NCI-H1417 treated with DMSO at 0.1 percent for 48 hours (cell line): Measurements from ENCODE around the gene AHDC1.
"Not testable (repeated sequence)": the region's sequence is repeated elsewhere in the genome, so short reads cannot be mapped to it uniquely, and the experiment has no call there.

Experiments used
- DNase-seq: peaks from one replicate; lab custom pipeline; 2025; lab: John Stamatoyannopoulos, UW

The AHDC1 gene

DNA sequence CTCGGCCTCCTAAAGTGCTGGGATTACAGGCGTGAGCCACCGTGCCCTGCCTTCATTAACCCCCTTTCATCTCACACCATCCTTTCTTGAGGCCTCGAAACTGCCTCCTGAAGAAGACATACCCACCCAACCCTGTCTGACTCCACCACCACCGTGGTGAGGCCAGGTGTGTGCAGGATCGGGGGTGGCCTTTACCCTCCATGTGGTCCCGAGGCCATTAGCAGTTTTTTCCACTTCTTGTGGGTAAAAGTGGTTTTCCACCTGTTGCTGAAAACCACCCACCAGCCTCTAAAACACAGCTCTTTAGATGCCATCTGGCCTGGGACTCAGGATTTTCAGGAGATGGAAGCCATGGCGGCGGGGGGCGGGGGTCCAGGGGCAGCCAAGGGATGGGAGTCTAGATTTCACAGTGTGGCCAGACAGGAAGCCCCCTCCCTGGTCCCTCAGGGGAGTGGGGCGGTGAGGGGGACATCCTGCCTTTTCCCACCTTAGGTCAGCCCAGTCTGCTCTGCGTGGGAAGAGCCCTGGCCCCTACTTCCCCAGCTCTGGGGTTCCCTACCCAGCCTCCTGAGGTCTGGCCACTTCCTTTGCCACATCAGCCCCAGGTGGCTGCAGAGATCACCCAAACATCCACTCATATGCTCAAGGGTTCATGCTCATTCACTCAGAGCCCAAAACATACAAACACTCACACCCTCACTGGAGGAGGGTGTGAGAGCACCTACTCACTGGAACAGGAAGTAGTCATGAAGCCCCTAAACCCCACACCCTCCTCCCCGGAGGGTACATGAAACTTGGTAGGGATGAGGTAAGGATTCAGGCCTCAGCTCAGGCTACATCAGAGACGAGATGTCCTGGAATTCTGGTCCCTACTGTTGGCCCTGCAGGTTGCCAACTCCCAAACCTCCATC lies 28.7 kb upstream of the AHDC1 start:
- no peak for DNase-seq

DNA sequence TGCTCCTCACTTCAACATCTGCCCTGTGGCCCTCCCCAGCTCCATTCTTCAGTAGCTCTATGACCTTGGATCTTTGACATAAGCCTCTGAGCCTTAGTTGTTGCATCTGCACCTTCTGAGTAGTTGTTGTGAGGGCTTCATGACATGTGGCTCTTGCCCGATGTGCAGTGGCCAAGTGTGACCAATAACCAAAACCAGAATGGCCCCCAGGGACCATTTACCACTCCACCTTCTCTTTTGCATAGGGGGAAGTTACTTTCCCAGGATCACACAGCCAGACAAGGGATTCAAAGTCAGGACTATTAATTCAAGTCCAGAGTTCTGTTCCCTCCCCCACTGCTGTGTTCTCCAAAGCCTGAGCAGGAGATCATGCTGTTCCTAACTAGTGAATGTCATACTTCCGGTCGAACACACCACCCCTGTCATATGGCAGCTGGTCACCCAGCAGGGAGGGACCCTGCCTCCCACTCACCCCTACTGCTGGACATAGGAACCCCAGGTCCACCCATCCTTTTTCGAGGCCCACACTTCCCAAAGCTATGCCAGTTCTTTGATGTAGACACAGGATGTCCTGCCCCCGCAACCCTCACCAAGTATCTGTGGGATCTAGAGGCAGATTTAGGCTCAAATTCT lies 27.0 kb upstream of the AHDC1 start:
- no peak for DNase-seq

DNA sequence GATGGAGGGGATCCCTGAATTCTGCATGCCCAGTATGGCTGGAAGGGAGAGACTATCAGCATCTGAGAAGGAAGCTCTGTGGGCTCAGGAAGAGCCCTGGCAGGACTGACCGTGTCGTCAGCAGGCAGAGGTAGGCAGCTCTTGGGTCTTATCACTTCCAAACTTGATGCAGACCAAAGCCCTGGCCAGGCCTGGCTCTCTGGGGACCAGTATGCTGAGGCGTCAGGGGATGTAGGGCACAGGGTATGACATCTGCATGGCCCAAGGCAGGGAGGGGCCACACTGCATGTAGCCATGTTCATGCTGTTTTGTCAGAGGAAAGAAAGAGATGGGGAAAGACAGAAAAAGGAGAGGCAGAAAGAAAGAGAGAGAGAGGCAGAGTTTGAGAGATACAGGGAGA lies 24.8 kb upstream of the AHDC1 start:
- DNase-seq, result no peak

DNA sequence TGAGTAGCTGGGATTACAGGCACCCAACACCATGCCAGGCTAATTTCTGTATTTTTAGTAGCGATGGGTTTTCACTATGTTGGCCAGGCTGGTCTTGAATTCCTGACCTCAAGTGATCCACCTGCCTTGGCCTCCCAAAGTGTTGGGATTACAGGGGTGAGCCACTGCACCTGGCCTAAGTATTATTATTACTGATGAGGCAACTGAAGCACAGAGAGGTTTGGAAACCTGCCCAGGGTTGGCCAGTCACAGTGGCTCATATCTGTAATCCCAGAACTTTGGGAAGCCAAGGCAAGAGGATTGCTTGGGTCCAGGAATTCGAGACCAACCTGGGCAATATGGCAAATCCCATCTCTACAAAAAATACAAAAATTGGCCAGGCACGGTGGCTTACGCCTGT lies 23.8 kb upstream of the AHDC1 start:
- not testable (repeated sequence) for DNase-seq

DNA sequence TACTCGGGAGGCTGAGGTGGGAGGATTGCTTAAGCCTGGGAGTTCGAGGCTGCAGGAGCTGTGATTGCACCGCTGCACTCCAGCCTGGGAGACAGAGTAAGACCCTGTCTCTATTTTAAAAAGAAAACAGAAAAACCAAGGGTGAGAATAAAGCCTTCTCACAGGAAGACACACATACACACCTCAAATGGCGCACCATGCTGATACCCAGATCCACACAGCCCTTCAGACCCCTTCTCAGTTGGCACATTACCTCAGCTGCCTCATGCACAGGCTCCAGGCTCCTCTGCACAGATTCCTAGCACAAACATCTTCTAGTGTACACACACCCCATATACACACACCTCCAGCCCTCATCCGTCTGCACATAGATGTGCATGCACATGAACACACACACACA lies 23.1 kb upstream of the AHDC1 start:
- DNase-seq, result no peak

DNA sequence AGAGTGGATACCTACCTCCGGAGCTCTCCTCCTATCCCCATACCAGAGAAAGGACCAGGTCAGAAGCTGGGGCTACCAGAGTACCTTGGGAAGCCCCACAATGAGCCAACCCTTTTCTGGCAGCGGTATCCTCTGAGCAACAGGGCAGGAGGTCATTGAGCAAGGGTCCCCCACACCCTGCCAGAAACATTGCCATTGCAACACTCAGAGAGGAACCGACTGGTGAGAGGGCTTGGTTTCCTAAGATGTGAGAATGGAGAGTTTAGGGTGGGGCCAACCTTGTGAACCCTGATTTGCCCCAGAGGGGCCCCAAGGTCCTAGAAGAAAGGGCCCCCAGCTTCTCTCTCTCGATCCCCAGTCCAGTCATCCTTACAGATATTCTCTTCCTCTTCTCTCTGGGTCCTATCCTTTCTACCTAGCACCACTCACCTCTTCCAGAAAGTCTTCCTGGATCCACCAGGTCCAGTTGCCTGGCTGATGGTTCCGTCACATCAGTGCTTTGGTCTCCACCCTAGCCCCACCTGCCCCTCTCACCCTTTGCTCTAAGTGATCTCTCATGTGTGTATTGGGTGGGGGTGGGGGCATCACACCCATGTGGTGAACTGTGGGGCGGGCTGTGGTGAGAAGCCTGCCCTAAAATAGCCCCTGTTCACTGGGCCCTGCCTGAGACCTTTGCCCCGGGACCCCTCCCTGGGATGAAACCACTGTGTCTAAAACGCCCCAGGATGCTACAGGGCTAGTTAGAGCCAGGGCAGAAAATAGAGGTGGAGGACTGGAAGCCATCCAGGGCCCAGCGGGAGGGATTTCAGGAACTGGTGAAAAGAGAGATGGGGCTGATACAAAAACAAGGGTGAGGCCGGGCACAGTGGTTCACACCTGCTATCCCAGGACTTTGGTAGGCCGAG lies 22.3 kb upstream of the AHDC1 start:
- no peak for DNase-seq

DNA sequence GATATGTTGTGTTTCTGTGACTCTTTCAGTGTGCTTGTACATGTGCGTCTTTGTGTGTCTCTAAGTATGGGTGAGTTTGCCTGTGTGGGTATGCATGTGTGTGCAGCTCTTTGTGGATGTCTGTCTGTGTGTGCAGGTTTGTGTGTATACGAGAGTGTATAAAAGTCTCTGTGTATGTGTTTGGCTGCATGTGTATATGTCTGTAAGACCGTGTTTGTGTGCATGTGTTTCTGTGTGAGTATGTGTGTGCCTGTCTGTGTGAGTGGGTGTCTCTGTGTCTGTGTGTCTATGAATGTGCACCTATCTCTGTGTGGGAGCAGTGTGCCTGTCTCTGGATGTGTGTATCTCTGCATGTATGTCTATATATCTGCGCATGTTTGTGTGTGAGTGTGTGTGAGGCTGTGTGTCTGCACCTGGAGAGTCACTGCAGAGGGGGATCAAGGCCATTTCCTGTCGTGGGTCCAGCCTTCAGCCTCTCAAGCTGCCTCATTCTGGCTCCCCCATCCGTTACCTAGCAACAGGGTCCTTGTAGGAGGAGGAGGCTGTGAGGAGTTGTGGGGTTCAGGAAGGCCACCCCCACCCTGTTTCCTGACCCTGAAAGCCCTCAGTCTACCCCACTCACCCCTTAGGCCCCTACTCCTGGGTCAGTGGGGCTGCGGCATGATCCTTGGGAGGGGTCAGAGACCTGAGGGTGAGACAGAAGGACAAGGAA lies 20.7 kb upstream of the AHDC1 start:
- DNase-seq, result no peak

DNA sequence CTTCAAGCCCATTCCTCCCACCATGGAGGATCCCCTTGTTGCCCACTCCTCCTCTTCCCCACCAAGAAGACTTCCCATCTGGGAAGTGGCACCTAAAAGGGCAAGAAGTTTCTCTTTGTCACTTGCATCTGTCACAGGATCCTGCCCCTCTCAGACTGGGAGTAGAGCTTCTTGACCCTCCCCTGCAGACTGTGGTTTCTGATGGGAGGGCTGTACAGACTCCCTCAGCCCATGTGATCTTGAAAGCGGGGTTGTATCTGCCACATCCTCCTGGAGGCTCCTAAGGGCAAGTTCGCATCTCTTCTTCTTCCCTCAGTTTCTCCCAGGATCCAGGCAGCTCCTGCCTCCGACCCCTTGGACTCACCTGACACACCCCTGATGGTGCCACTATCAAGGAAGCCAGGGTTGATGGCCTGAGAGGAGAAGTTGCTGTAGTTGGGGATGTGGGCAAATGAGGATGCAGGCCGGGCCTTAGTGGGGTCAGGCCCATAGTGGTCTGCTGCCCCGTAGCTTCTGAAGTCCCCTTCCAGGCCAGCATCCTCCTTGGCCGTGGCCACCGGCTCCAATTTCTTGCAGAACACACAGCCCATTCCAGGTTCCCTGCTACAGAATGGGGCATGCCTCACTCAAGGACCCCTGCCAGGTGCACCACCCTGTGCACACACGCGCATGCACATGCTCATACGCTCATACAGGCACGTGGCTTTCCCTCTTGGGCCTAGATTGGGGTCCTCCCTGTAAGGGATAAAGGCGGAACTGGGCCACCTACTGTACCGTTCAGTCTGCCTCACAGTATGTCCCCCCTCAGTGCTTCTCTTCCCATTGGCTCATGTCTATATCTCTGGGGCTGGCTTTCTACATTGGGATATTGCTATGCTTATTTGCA lies 19.6 kb upstream of the AHDC1 start:
- no peak for DNase-seq

DNA sequence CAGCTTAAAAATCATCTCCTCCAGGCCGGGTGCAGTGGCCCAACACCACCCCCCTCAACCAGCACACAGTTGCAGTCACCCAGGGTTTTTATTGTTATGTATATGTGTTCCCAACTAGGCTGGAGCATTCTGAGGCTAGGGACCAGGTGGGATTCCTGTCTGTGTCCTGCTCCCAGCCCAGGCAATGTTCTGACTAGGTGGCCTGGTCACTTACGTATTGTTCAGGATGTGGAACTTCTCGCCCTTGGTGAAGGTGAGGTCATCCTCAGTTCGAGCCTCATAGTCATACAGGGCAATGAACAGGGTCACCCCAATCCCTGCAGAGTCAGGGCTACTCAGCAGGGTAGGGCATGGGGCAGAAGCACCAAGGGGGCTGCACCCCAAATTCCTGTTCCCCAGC lies 18.9 kb upstream of the AHDC1 start:
- no peak for DNase-seq

DNA sequence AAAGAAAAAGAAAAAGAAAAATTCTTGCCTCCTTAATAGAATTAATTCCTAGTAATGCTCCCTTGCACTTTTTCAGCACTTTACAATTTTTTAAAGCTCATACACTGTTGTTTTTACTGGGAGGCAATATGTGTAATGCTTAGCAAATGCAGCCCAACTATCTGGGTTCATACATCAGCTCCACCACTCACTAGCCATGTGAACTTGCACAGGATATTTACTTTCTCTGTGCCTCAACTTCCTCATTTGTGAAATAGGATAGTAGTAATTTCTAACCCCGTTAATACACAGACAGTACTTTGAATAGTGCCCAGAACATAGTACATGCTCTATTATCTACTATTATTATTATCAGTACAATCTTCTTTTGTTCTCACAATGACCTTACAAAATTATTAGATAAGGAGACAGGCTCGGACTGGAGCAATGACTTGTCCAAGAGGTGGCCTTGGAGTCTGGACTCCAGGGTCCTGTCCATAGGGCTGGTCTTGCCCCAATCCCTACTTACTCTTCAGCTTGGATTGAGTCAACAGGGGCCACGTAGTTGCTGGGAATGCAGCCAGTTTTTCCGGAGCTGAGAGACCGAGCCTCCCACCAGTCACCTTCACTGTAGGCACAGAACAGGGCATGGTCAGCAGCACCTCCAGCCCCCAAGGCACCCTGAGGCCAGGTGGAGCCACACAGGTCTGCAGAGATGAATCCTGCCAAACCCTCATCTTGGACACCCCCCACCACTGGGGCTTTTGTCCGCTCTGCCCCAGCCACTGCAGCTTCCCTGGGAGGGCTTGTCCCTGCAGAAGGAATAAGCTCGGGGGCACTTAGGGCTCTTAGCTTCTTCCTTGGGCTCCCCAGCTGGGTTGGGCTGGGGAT lies 17.3 kb upstream of the AHDC1 start:
- DNase-seq, result no peak

DNA sequence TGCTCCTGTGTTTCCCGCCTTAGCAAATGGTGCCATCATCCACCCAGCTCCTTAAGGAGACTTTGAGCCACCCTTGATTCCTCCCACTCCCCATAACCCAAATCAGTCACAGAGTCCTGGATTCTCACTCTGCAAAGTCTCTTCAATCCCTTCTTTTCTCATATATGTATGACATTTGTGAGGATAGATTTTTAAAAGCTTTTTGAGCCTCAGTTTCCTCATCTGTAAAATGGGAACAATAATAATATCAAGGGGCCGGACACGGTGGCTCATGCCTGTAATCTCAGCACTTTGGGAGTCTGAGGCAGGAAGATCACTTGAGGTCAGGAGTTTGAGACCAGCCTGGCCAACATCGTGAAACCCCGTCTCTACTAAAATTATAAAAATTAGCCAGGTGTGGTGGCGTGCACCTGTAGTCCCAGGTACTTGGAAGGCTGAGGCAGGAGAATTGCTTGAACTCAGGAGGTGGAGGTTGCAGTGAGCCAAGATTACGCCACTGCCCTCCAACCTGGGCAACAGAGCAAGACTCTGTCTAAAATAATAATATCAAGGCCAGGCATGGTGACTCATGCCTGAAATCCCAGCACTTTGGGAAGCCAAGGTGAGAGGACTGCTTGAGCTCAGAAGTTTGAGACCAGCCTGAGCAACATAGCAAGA lies 16.0 kb upstream of the AHDC1 start:
- DNase-seq, result not testable (repeated sequence)

DNA sequence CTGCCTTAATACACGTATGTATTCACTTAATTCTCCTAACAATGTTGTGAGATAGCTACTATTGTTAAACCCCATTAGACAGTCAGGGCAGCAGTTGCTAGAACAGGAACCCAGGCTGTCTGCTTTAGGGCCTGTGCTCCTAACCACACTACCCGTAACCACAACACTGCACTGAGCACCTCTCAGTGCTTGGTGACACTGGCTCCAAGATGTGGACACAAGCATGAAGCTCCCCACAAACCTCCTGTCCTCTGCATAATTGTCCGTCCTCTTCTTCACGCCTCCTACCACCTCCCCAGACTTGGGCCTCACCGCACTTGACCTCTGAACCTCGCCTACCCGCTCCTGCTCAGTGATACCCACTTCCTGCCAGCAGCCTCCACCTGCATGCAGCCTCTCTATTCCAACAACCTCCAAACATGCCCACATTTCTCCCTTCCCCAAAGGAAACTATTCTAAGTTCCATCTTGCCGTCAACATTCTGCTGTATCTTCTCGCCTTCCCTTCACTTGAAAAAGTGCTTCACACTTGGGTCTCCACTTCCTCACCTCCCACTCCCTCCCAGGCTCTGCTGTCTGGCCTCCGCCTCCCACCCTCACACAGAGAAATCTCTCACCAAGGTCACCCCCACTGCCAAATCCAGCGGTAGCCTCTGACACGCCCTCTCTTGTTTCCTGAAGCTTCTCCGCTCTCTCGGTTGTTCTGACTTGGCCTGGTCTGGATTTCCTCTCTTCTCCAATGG lies 14.6 kb upstream of the AHDC1 start:
- DNase-seq, result no peak

DNA sequence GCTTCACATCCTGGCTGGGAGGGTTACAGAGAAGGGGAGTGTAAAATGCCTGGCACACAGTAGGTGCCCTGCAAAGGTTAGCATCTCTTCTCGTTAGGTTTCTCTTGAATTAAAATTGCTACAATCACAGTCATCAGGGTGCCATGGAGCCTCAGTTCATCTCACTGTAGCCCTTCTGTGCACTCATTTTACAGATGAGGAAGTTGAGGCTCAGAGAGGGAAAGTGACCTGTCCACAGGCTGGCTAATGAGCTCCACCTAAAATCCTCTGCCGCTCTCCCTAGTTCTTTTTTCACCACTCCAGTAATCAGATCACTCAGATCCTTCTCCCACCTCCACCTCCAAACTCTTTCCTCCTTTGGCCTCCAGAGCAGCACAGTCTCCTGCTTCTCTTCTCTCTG lies 13.5 kb upstream of the AHDC1 start:
- DNase-seq, result no peak

DNA sequence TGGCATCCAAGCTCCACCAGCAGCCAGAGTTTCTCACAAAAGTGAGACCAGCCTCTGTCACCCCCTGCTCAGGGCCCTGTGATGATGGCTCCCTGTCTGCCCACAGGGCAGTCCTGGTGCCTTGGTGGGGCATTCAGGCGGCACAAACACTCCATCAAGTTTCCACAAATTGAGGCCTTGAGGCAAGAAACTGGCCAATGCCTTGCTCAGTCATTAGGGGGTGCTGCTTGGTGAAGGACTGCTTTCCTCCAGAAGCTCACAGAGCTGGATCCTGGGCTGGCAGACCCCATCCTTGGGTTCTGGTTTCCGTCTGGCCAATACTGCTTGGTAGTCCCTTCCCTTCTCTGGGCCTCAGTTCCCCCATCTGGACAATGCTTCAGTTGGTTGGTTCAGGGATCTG lies 12.5 kb upstream of the AHDC1 start:
- no peak for DNase-seq

DNA sequence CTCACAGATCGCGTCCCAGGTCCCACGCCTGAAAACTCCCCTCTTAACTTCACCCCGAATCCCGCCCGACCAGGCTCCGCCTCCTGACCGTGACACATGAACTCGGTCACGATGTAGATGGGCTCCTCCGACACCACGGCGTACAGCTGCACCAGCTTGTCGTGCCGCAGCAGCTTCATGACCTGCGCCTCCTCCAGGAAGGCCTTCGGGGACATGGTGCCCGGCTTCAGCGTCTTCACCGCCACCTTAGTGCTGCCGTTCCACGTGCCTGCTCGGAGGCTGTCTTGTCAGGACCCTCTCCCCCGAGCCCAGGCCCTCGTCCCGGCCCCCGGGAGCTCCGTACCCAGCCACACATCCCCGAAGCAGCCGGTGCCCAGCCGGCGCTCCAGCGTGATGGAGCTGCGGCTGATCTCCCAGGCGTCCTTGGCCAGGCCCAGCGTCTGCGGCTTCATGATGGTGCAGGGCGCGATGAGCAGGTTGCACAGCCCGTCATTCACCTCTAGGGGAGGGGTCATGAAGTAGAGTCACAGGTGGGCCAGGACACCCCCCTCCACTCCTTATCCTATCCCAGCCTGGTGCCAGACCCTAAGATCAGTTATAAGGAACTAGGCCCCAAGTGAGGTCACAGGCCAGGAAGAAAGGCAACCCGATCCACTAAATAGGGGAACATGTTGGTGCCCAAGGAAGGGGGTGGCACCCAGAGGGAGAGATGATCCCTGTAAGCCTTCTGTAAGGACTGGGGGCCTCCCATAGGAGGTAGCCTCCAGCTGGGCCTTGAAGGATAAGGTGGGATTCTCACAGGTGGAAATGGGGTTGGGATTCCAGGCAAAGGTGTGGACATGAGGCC lies 11.6 kb upstream of the AHDC1 start:
- no peak for DNase-seq

DNA sequence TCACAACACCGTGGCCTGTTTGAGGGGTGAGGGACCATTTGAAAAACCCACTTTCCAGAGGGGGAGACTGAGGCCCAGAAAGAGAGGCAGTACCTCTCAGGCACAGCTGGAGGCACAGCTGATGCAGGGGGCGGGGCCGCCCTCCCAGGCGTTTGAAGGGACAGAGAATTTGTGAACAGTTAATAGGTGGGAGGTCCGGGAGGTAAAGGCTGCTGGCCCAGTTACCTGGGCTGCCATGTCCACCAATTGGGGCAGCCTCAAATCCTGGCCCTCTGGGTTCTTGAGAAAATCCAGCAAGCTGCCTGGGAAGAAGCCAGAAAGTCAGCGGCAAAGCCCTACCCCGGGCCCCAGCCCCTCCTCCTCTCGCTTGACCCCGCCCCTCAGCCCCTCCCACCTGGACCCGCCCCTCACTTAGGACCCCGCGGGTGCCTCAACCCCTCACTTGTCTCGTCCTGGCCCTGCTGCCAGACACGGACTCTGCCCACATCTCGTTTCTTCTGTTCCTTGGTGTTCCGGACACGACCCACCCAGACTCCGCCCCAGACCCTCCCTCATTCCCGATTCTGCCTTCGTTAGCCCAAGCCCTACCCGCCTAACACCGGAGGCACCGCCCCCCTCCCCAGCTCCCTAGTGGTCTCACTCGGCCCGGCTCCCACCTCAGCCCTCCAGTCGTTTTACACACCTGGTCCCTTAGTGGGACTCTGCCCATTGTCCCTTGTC lies 10.8 kb upstream of the AHDC1 start:
- no peak for DNase-seq

DNA sequence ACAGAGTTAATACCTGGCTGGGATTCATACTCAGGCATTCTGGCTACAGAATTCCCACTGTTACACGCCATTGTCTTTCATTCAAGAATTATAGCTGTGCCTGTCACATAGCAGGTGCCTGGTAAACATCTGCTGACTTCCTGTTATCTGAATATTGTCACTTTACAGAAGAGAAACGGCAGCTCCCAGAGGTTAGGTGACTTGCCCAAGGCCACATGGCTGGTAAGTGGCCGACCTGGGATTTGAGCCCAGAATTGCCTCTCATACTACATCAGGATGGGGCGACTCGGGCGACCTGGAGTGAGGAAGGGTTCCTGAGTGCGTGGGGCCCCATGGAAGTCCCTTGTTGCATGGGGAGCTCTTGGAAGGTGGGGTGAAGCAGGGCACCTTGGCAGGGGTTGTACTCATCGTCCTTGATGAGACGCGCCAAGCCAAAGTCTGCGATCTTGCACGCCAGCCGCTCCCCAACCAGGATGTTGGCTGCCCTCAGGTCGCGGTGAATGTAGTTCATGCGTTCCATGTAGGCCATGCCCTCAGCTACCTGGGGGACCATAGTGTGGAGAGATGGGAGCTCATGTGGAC lies 10.2 kb upstream of the AHDC1 start:
- no peak for DNase-seq
